ENCODE results near the gene PPM1M. TPM values are rescaled to one million over a fixed set of nuclear protein-coding genes. Genes with fewer than 3 reads are reported as not detected.
A peak's percentile ranks its signal among the peaks of the same experiment; 100 is the strongest.
"Not testable (repeated sequence)": the region's sequence is repeated elsewhere in the genome, so short reads cannot be mapped to it uniquely, and the experiment has no call there.

The PPM1M gene
- total and polyA plus RNA-seq, 2 donors from 2014 or later: 23.2 to 32.5 TPM

GRCh38 chr3:52268036-52268435, 22.5 kb downstream of the PPM1M start:
- no peak for DNase-seq
- no peak for FAIRE-seq

DNA sequence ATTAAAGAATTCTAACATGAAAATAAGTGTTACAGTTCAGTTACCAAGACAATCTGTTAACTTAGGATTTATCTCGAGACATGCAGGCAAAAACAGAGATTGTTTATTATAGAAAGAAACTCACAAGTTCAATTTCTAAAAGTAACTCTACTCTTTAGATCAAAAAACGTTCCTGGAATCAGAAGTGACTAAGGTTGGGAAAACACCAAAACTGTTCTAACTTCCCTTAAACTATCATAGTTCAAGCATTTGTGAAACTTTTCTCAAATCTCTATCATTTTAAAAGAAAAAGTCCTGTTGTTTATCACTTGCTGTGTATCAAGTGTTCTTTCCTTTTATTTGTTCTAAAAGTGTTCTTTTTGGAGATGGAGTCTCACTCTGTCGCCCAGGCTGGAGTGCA, 24.2 kb downstream of the PPM1M start:
- no peaks in the 10 kb centered on the region for H3K27me3 ChIP-seq (ENCODE audit: control insufficient read depth, insufficient read depth, low read length)
- H3K9ac ChIP-seq (ENCODE audit: low read length in 3 of 3): no peak overlapping the region
- H3K4me3 ChIP-seq (ENCODE audit: low read length in 3 of 3): no peak overlapping the region
- TF ChIP-seq, protein P1, sequence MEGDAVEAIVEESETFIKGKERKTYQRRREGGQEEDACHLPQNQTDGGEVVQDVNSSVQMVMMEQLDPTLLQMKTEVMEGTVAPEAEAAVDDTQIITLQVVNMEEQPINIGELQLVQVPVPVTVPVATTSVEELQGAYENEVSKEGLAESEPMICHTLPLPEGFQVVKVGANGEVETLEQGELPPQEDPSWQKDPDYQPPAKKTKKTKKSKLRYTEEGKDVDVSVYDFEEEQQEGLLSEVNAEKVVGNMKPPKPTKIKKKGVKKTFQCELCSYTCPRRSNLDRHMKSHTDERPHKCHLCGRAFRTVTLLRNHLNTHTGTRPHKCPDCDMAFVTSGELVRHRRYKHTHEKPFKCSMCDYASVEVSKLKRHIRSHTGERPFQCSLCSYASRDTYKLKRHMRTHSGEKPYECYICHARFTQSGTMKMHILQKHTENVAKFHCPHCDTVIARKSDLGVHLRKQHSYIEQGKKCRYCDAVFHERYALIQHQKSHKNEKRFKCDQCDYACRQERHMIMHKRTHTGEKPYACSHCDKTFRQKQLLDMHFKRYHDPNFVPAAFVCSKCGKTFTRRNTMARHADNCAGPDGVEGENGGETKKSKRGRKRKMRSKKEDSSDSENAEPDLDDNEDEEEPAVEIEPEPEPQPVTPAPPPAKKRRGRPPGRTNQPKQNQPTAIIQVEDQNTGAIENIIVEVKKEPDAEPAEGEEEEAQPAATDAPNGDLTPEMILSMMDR (IDR thresholded peaks at IDR 0.05; ENCODE audit: borderline replicate concordance, extremely low read depth, insufficient read depth): no peak
- H3K27ac ChIP-seq (ENCODE audit: low read depth in 2 of 2, low read length in 2 of 2): peak overlapping the region; percentile 35 to 39
- DNase-seq (no peak), FAIRE-seq (no peak)
- peaks cover 3 to 32% (median 20%) of the 10 kb centered on the region in 3 donors for H3K36me3 ChIP-seq (ENCODE audit: control insufficient read depth in 2 of 3, insufficient read depth in 3 of 3, low read length in 3 of 3)
- intact Hi-C loops (cut with DNase I): no loop called here
- H3K9me3 ChIP-seq (ENCODE audit: control insufficient read depth in 2 of 3, insufficient read depth in 1 of 3, low read length in 3 of 3): no peaks in the 10 kb centered on the region
- peaks cover 0 to 44% (median 26%) of the 10 kb centered on the region in 3 donors for H3K4me1 ChIP-seq (ENCODE audit: control insufficient read depth in 2 of 3, insufficient read depth in 2 of 3, low read depth in 1 of 3, low read length in 3 of 3)

More at GRCh38 chr3:52268036-52268435, 22.5 kb downstream of the PPM1M start:
- Histone ChIP-seq H3K9me3 (ENCODE audit: control insufficient read depth in 2 of 3, insufficient read depth in 1 of 3, low read length in 3 of 3) (no peaks in the 10 kb centered on the region), H3K4me3 (ENCODE audit: low read length in 3 of 3) (no peak overlapping the region), H3K27ac (ENCODE audit: low read depth in 2 of 2, low read length in 2 of 2) (no peak overlapping the region), H3K27me3 (ENCODE audit: control insufficient read depth, insufficient read depth, low read length) (no peaks in the 10 kb centered on the region), H3K36me3 (ENCODE audit: control insufficient read depth in 2 of 3, insufficient read depth in 3 of 3, low read length in 3 of 3) (peaks cover 7 to 37% (median 27%) of the 10 kb centered on the region in 3 donors), H3K4me1 (ENCODE audit: control insufficient read depth in 2 of 3, insufficient read depth in 2 of 3, low read depth in 1 of 3, low read length in 3 of 3) (peaks cover 0 to 39% (median 28%) of the 10 kb centered on the region in 3 donors), H3K9ac (ENCODE audit: low read length in 3 of 3) (peak overlapping the region in 1 of 3 donors; percentile 50)
- intact Hi-C loops (cut with DNase I): no loop called here
- TF ChIP-seq, protein P1 (IDR thresholded peaks at IDR 0.05; ENCODE audit: borderline replicate concordance, extremely low read depth, insufficient read depth): no peak

DNA sequence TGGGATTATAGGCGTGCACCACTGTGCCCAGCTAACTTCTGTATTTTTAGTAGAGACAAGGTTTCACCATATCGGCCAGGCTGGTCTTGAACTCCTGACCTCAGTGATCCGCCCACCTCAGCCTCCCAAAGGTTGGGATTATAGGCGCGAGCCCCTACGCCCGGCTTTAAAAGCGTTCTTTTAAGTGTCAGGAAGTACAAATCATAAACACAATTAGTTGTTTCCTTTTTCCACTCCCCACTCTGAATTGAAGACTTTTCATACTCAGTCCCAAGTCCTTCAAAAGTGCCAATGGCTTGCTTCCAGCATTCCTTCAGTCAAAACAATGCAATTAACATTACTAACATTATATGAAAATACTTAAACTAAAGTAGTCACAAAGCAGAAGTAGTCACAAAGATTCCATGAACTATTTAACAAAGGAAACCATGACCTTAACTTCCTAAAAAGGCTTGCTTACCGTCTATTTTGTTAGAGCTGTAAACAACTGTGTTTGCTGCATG, 24.7 kb downstream of the PPM1M start:
- Histone ChIP-seq H3K27ac (ENCODE audit: low read depth in 2 of 2, low read length in 2 of 2) (peak overlapping the region; percentile 35 to 39), H3K9ac (ENCODE audit: low read length in 3 of 3) (no peak overlapping the region), H3K4me1 (ENCODE audit: control insufficient read depth in 2 of 3, insufficient read depth in 2 of 3, low read depth in 1 of 3, low read length in 3 of 3) (peaks cover 0 to 44% (median 27%) of the 10 kb centered on the region in 3 donors), H3K9me3 (ENCODE audit: control insufficient read depth in 2 of 3, insufficient read depth in 1 of 3, low read length in 3 of 3) (no peaks in the 10 kb centered on the region), H3K36me3 (ENCODE audit: control insufficient read depth in 2 of 3, insufficient read depth in 3 of 3, low read length in 3 of 3) (peaks cover 3 to 32% (median 19%) of the 10 kb centered on the region in 3 donors), H3K4me3 (ENCODE audit: low read length in 3 of 3) (no peak overlapping the region), H3K27me3 (ENCODE audit: control insufficient read depth, insufficient read depth, low read length) (no peaks in the 10 kb centered on the region)
- TF ChIP-seq, protein P1 (IDR thresholded peaks at IDR 0.05; ENCODE audit: borderline replicate concordance, extremely low read depth, insufficient read depth): no peak
- intact Hi-C loops (cut with DNase I): no loop called here
- no peak for DNase-seq
- no peak for FAIRE-seq

- H3K9me3 ChIP-seq (ENCODE audit: control insufficient read depth in 2 of 3, insufficient read depth in 1 of 3, low read length in 3 of 3); DNase-seq; H3K27me3 ChIP-seq (ENCODE audit: control insufficient read depth, insufficient read depth, low read length); H3K27ac ChIP-seq (ENCODE audit: low read depth in 2 of 2, low read length in 2 of 2); FAIRE-seq; H3K4me3 ChIP-seq (ENCODE audit: low read length in 3 of 3); H3K9ac ChIP-seq (ENCODE audit: low read length in 3 of 3); intact Hi-C loops (cut with DNase I): not testable (repeated sequence)
- peaks cover 3 to 20% (median 14%) of the 10 kb centered on the region in 3 donors for H3K36me3 ChIP-seq (ENCODE audit: control insufficient read depth in 2 of 3, insufficient read depth in 3 of 3, low read length in 3 of 3)
- peaks cover 0 to 44% (median 34%) of the 10 kb centered on the region in 3 donors for H3K4me1 ChIP-seq (ENCODE audit: control insufficient read depth in 2 of 3, insufficient read depth in 2 of 3, low read depth in 1 of 3, low read length in 3 of 3)
Observed at GRCh38 chr3:52272172-52272571, 26.6 kb downstream of the PPM1M start.
